Hematopoietic multipotent progenitor cell (in vitro differentiated cells): ENCODE results near the gene LRRFIP1. TPM values are rescaled to one million over a fixed set of nuclear protein-coding genes. Genes with fewer than 3 reads are reported as not detected.

Source experiments
- DNase-seq, 3 donors: peaks; one replicate each; pipeline ENCODE4 v3.0.0-alpha.2; 2011 to 2015; ENCODE audit warnings: low read depth in 2 of 3, low spot score in 2 of 3
- total RNA-seq: library from RNA; depleted of rRNA; stranded (reverse); fragments of >200 nt; gene quantifications from one replicate; pipeline ENCODE4 v1.2.3, GENCODE V29; 2012

Gene LRRFIP1
- total RNA-seq, 1 donor, result 65.2 TPM

DNA sequence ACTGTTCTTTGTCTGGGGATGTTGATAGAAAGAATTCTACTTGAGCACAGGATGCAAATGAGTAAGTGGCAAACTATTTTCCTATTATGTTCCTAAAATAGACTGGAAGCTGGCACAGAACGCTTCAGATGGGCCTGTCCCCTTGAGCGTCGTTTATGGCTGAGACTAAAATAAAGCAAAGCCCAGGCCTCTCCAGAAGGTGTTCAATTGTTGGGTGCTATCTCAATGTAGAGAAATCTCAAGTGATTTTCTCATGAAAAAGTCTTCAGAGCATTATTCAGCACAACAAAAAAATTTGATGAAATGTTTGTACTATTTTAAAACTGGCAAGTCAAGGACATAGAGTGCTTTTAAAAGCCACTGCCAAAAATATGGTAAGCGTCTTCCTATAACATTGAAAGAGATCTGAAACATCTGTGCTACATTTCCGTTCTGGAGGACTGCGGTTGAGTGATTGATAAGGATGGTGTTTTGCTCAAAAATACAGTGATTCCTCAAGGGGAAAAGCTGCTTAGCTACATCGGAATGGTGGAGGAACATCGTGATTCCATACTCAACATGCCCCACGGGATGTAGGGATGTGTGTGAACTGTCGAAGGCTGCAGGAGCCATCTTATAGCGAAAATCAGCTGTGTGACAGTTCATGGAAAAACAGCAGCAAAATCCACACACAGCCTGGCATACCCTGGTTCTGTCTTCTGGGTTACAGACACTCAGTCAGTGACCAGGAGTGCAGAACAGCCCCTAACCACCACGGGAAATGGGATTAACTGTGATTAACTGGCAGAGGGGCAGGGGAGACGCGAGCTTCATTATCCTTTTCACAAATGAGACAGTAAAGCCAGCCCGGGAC, 10.4 kb upstream of the LRRFIP1 start:
- DNase-seq, result peak in 2 of 3 donors; percentile 84 to 94

- peak in 2 of 3 donors; percentile 28 to 52 for DNase-seq
Observed at GRCh38 chr2:237617587-237617982, 9.8 kb upstream of the LRRFIP1 start.

- DNase-seq, result no peak
Observed at GRCh38 chr2:237618449-237618848, 8.9 kb upstream of the LRRFIP1 start.

- DNase-seq, result no peak
Observed at GRCh38 chr2:237623428-237624403, 3.7 kb upstream of the LRRFIP1 start.

GRCh38 chr2:237624565-237624964, 2.8 kb upstream of the LRRFIP1 start:
- DNase-seq, result no peak

DNA sequence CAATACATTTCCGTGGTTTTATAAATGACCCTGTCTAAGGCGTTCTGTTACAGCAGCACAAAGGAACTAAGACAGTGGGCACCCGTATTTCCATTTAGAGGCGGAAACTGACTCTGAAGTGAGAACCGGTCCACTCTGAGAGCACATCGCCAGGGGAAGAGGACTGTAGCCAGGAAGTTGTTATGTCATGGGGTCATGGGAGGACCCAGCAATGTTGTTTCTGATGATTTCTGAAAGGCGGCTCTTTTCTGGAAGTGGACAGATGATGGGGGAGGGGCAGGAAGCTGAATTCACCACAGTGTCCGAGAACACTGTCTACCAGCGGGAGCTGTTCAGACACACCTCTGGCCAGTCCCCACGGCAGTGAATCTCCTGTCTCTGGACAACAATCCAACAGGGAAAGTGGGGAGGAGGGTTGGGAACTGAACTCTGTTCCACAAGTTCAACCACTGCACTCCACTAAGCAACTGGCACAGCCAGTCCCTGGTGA, 2.1 kb upstream of the LRRFIP1 start:
- DNase-seq, result no peak

DNA sequence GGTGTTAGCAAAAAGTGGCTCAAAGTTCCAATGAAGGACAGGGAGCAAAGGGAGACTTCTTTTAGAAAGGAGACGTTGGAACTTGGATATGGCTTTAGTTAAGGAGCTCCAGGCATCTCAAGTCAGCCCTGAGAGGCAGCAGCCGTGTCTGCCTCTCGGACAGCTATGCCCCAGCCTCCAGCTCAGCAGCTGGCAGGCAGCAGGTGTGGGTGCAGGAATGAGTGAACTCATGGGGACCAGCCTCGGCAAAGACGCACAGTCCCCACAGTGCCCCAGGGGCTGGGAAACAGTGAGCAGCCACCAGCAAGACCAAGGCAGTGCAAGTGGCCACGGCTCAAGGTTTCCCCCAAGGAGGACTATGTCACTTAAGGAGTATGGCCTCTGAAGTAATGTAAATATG, 1.6 kb upstream of the LRRFIP1 start:
- DNase-seq, result no peak

- peak in 1 of 3 donors; percentile 26 for DNase-seq
Observed at GRCh38 chr2:237626813-237627440, 460 bp upstream of the LRRFIP1 start.

DNA sequence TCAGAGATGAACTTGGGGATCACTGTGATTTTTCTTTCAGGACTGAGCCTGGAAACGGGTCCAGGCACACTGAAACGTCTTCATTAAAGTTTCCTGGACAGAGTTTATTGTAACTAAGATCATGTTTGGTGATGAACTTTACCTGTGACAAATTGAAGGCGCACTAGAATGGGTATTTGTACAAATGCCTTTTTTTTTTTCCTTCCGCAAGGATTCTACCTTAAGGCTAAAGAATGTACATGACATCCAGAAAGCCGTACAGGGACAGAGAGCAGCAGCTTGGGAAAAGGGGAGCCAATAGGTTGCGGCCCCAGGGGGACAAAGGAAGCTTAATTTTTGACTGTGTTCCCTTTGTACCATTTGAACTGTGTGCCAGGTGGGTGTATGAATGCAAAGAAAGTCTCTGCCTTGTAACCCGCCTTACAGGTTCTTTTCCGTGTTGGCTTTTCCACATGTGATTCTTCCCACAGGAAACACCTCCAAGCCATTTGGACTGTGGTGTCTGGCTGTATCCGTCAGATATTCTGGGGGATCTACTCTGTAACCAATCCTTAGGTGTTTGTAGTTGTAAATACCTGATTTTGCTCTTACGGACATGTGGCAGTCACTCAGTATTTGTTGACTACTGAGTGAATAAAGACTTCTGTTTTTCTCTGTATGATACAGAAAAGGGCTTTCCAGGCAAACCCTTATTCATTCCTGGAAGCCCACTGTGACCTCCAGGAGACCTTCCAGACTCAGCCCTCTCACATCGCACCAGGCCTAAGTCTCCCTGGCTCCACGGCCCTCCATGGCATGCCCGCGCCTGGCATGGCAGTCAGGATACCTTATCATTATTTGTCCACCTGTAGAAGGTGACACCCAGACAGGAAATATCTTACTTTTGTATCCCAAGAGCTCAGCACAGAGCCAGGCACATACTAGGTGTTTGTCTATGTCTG, 1.1 kb downstream of the LRRFIP1 start:
- no peak for DNase-seq

GRCh38 chr2:237629188-237629534, 1.8 kb downstream of the LRRFIP1 start:
- no peak for DNase-seq

- DNase-seq, result no peak
Observed at GRCh38 chr2:237629739-237630138, 2.4 kb downstream of the LRRFIP1 start.

DNA sequence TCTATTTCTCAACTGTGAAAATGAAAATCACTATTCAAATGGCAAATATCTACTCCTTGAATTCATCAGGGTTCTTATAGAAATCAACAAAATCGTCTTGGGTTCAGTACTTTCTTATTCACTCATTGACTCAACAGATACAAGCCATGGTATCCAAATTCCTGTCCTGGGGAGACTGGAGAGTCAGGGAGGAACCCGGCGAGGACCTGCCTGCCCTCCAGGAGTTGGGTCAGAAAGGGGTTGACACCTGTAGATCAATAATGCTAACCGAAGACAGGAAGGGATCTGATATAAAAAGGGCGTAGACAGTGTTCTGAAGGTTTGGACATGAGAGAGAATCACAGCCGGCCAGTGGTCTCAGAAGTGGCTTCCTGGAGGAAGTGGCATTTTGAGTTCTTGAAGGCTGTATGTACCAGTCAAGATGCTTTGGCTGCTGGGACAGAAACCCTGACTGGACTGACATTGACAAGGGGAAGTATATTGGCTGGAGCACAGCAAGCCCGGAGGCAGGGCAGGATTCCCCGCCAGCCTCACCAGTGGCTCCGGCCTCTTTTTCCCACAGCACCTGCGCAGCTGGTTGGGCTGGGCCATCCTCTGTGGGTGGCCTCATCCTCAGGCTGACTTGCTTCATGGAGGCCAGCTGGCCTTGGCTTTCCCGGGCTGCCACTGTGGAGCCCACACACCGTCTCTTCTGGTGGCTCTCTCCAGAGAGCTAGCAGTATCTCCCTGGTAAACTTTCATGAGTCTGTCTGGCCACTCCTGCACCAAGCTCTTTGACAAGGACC, 3.0 kb downstream of the LRRFIP1 start:
- no peak for DNase-seq

DNA sequence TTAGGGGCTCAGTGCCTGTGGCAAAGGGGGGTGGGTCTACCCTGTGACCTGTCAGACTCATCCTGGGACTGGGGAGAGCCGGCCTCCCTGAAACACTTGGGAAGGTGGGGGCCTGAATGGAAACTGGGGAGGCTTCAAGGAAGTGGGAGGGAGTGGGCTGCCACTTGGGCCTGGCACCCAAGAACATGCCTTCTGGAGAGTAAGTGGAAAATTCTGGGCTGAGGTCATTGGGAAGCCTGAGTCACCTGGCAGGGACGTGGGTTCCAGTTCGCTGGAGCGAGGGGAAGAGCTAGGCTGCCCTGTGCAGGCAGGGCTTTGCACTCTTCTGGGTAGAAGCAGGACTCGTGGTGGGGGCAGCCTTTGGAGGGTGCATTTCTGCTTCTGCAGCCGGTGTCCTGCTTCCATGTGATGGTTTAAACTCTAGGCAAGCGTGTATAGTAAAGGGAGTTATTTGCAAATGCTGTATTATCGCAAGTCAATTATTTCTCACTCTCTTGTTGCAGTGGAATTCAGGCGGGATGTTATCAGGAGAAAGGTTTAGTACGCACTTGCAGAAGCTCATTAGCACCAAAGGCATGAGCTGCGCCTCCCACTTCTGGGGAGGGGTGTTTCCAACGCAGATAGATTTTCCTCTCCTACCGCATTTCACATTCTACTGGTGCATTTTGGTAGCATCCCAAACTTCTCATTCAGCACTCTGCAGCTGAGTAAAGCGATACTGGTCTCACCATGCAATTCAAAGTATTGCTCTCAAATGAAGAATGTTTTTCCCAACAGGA, 3.8 kb downstream of the LRRFIP1 start:
- DNase-seq, result no peak

- DNase-seq, result no peak
Observed at GRCh38 chr2:237631801-237632585, 4.6 kb downstream of the LRRFIP1 start.

DNA sequence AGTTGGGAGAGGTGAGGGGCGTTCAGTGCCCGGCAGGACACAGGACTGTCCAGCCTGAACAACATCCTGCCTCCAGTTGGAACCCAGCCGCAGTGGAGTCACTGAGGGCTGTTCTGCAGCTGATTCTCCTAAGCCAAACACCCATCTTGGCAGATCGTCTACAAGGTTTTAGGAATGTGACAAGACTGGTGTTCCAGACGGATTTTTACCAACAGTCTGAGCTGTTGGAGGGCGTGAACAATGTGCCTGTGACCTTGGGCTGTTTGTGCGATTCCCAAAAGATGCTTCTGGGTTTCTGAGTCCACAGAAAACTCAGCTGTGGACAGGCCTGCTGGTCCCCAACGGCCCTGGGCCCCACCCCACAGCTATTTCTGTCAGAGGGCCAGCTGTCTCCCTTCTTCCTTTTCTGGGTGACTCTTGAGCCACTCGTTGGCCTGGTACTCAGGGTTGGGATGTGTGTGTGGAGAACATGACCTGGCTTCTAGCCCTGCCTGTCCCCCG, 5.7 kb downstream of the LRRFIP1 start:
- no peak for DNase-seq

DNA sequence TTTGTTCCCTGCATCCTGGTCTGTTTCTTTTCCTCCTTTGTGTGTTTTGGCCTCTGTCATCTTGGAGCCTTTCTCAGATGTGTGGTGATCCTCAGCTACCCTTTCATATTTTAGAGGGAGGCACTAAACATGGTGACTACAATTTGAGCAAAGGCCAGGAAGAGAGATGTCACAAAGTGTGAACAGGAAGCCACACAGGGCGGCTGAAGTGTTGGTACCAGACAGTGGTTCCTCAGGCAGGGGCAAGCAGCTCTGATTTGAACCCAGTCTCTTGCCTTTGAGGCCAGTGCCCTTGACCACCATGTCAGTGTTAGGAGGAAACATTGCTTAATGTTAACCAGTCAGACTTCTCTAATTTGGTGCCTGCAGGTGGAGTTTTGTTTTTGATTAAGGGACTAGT, 9.2 kb downstream of the LRRFIP1 start:
- no peak for DNase-seq

GRCh38 chr2:237637429-237638135, 10.2 kb downstream of the LRRFIP1 start:
- DNase-seq, result no peak
